Thoracic aorta (tissue), 2 donors: ENCODE results near the gene ANKMY2. TPM values are rescaled to one million over a fixed set of nuclear protein-coding genes. Genes with fewer than 3 reads are reported as not detected.

ENCODE experiments used
- ATAC-seq: fragments of 150-250 bp; one replicate; pipeline ENCODE4 v1.8.0; 2017; ENCODE audit warnings: low read depth; ENCODE audit not compliant: insufficient number of reproducible peaks, low FRiP score
- DNase-seq: peaks from one replicate; pipeline ENCODE4 v3.0.0-alpha.2; 2020; ENCODE audit warnings: low spot score
- H3K27ac ChIP-seq, 2 donors: fragments of 200-600 bp; sonication (generic); 1 replicate in 1 of 2; 2 replicates in 1 of 2; pipeline ENCODE4 v1.5.1; 2016; ENCODE audit warnings: mild to moderate bottlenecking in 2 of 2, moderate library complexity in 2 of 2
- H3K27me3 ChIP-seq: fragments of 200-600 bp; sonication (generic); replicated peaks from 2 replicates; pipeline ENCODE4 v1.6.0; 2016; ENCODE audit warnings: mild to moderate bottlenecking; ENCODE audit not compliant: insufficient read depth
- H3K36me3 ChIP-seq: fragments of 200-600 bp; sonication (generic); one replicate; pipeline ENCODE4 v1.5.1; 2016
- H3K4me1 ChIP-seq, 2 donors: fragments of 200-600 bp; sonication (generic); 1 replicate in 1 of 2; 2 replicates in 1 of 2; pipeline versions ENCODE4 v1.5.1 to v1.6.0; 2016; ENCODE audit warnings: low read depth in 2 of 2, mild to moderate bottlenecking in 1 of 2; ENCODE audit not compliant: control insufficient read depth in 1 of 2
- H3K4me3 ChIP-seq: fragments of 200-600 bp; sonication (generic); 2 replicates; pipeline ENCODE4 v1.5.1; 2016; ENCODE audit warnings: mild to moderate bottlenecking
- H3K9me3 ChIP-seq: fragments of 200-600 bp; sonication (generic); 2 replicates; pipeline ENCODE4 v1.5.1; 2016
- total RNA-seq, 2 donors: library from RNA; depleted of rRNA; stranded (reverse); fragments of >200 nt; gene quantifications; one replicate each; pipeline versions ENCODE4 v1.1.0 to v1.2.3, GENCODE V29; 2016
- TF ChIP-seq, protein P1 (sequence below): fragments of 200-600 bp; sonication (generic); IDR thresholded peaks from one replicate; pipeline ENCODE4 v1.5.1; 2019; ENCODE audit warnings: antibody characterized with exemption

ANKMY2 gene
- total RNA-seq, 2 donors from 2014 or later = 9.1 to 10.2 TPM

DNA sequence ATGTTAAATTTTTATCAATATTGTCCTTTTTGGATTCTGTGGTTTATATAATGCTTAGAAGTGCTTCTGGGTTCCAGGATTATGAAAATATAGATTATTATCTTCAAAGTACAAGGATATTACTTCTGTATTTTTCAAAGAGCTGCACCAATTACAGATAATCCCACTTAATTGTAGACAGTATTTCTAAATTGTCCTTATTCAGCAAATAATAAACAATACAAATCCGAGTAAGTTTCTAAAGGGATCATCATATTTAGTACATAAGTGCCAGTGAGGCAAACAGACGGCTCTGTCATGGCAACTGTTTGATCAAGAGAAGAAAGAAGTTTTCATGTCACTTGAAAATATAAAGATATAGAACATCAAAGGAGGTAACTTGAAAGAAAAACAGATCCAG, 19.2 kb downstream of the ANKMY2 start:
- peaks cover 11% of the 10 kb centered on the region for H3K36me3 ChIP-seq
- H3K4me3 ChIP-seq = no peak overlapping the region
- no peaks in the 10 kb centered on the region for H3K9me3 ChIP-seq
- no peak for ATAC-seq
- TF ChIP-seq, protein P1, sequence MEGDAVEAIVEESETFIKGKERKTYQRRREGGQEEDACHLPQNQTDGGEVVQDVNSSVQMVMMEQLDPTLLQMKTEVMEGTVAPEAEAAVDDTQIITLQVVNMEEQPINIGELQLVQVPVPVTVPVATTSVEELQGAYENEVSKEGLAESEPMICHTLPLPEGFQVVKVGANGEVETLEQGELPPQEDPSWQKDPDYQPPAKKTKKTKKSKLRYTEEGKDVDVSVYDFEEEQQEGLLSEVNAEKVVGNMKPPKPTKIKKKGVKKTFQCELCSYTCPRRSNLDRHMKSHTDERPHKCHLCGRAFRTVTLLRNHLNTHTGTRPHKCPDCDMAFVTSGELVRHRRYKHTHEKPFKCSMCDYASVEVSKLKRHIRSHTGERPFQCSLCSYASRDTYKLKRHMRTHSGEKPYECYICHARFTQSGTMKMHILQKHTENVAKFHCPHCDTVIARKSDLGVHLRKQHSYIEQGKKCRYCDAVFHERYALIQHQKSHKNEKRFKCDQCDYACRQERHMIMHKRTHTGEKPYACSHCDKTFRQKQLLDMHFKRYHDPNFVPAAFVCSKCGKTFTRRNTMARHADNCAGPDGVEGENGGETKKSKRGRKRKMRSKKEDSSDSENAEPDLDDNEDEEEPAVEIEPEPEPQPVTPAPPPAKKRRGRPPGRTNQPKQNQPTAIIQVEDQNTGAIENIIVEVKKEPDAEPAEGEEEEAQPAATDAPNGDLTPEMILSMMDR = no peak
- H3K27me3 ChIP-seq = no peaks in the 10 kb centered on the region
- H3K4me1 ChIP-seq = no peaks in the 10 kb centered on the region
- H3K27ac ChIP-seq = no peak overlapping the region
- DNase-seq = no peak

DNA sequence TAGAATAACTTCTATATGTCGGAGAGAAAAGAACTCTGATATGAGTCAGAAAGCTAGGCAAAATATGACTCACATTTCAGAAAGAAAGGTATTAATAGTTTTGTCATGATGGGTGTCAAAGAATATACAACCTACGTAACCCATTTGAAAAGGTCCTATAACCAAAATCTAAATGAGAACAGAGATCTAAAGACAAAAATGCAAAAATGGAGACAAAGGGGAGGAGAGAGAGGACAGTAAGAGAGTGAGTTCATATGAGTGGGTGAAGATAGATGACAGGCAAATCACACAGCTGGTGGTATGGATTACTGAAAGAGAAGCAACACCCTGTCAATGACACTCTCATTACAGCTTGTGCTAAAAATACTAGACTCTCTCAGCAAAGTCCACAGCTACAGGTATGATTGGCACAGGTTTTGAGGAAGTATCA, 25.6 kb downstream of the ANKMY2 start:
- Histone ChIP-seq H3K27me3 (no peaks in the 10 kb centered on the region), H3K4me3 (no peak overlapping the region), H3K36me3 (peaks cover 18% of the 10 kb centered on the region), H3K9me3 (no peaks in the 10 kb centered on the region), H3K4me1 (no peaks in the 10 kb centered on the region), H3K27ac (no peak overlapping the region)
- TF ChIP-seq, protein P1 = no peak
- DNase-seq (no peak), ATAC-seq (no peak)

DNA sequence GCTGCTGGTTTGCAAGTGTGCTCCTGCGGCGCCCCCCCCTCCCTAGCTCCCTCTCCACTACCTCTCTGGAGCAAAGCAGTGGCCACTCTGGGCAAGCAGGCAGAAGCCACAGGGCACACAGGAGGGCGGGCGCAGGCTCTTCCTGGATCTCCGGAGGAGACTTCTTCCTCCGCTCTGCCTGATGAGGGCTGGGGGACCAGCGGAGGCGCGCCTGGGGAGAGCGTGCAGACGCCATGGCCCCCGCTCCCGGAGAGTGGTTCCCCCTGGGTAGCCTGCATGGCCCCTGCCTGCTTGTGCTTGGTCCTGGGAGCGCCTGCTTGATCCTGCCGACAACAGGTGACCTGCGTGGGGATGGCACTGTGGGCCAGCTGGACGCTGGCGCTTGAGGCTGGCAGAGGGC, 29.0 kb downstream of the ANKMY2 start:
- no peak overlapping the region for H3K4me3 ChIP-seq
- TF ChIP-seq, protein P1 = no peak
- DNase-seq = no peak
- peaks cover 18% of the 10 kb centered on the region for H3K36me3 ChIP-seq
- H3K9me3 ChIP-seq = no peaks in the 10 kb centered on the region
- no peaks in the 10 kb centered on the region for H3K4me1 ChIP-seq
- no peaks in the 10 kb centered on the region for H3K27me3 ChIP-seq
- ATAC-seq = no peak
- H3K27ac ChIP-seq = no peak overlapping the region

DNA sequence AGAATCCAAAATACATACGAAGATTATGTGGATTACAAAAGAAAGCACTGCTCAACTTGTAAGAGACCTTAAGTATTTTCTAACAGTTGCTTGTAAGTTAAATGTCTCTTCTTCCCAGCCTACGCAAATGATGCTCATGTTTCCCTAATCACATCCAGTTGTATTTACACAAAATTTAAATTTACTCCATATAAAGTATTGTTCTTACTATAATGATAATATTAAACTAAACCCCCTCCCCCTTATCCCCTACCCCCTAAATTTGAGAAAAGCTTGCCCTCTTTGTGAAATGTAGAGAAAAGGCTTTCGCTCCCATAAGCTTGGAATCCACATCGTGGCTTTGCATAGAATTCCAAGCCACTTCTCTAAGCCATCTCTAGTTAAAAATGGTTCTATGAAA, 29.4 kb downstream of the ANKMY2 start:
- H3K9me3 ChIP-seq = no peaks in the 10 kb centered on the region
- ATAC-seq (no peak), DNase-seq (no peak)
- TF ChIP-seq, protein P1 = no peak
- H3K27me3 ChIP-seq = no peaks in the 10 kb centered on the region
- no peaks in the 10 kb centered on the region for H3K4me1 ChIP-seq
- peaks cover 18% of the 10 kb centered on the region for H3K36me3 ChIP-seq
- H3K4me3 ChIP-seq = no peak overlapping the region
- no peak overlapping the region for H3K27ac ChIP-seq

DNA sequence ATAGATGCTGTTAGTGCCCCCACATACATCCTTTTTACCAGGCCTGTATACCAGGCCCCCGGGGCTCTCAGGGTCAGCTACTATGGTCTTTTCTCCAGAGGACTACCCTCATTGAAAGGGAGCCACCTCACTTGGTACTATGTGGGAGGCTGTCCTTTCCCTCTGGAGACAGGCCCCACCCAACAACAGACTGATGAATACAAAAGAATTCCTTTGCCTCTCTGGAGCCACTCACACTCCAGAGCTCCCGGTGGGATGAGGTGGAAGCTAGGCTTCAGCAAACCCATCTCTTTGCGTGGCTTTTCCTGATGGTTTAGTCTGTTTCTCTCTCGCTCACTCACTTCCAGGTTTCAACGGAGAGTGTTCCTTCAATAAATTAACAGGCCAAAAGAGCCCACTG, 30.3 kb downstream of the ANKMY2 start:
- Histone ChIP-seq H3K9me3 (no peaks in the 10 kb centered on the region), H3K4me1 (no peaks in the 10 kb centered on the region), H3K27ac (no peak overlapping the region), H3K4me3 (no peak overlapping the region), H3K36me3 (peaks cover 18% of the 10 kb centered on the region), H3K27me3 (no peaks in the 10 kb centered on the region)
- DNase-seq (no peak), ATAC-seq (no peak)
- TF ChIP-seq, protein P1 = no peak
